HCT116 (cell line): ENCODE data around the gene TCEAL3.

ENCODE experiments used
- CTCF ChIP-seq, 3 experiments: fragments of 200-600 bp in 1 of 3; sonication (generic) in 1 of 3; IDR thresholded peaks in 2 of 3; conservative IDR thresholded peaks in 1 of 3; 2 replicates each; pipeline ENCODE4 v1.5.1; 2012 to 2017; ENCODE audit warnings: low read depth in 2 of 3, low read length in 2 of 3, antibody characterized with exemption in 1 of 3, borderline replicate concordance in 1 of 3, control low read depth in 1 of 3, mild to moderate bottlenecking in 1 of 3, mixed read lengths in 1 of 3, mixed run types in 1 of 3, moderate library complexity in 1 of 3; ENCODE audit not compliant: insufficient read depth in 1 of 3
- EZH2phosphoT487 ChIP-seq: fragments of 200-600 bp; IDR thresholded peaks from 2 replicates; pipeline ENCODE4 v1.6.1; 2018; ENCODE audit warnings: antibody characterized with exemption, borderline replicate concordance
- POLR2A ChIP-seq: IDR thresholded peaks from 2 replicates; pipeline ENCODE4 v1.7.0; 2011; ENCODE audit warnings: borderline replicate concordance; ENCODE audit not compliant: insufficient read depth, insufficient read length; ENCODE audit errors: extremely low read depth
- POLR2AphosphoS5 ChIP-seq: IDR thresholded peaks from 2 replicates; pipeline ENCODE4 v1.6.1; 2011; ENCODE audit warnings: mild to moderate bottlenecking, low read depth, low read length, moderate library complexity
- RAD21 ChIP-seq: IDR thresholded peaks from 2 replicates; pipeline ENCODE4 v1.6.1; 2012; ENCODE audit warnings: low read depth, mild to moderate bottlenecking
- REST ChIP-seq: IDR thresholded peaks from 2 replicates; pipeline ENCODE4 v1.6.1; 2012; ENCODE audit warnings: low read depth
- SIN3A ChIP-seq: IDR thresholded peaks from 2 replicates; pipeline ENCODE4 v1.6.1; 2012; ENCODE audit warnings: low read depth
- SP1 ChIP-seq: IDR thresholded peaks from 2 replicates; pipeline ENCODE4 v1.6.1; 2012; ENCODE audit warnings: low read depth

- TF ChIP-seq CTCF (IDR thresholded peaks at IDR 0.05 in 2 of 3, conservative IDR thresholded peaks at IDR 0.05 in 1 of 3; ENCODE audit: borderline replicate concordance in 1 of 3, insufficient read depth in 1 of 3, low read depth in 2 of 3, low read length in 2 of 3): no peak
- TF ChIP-seq REST: no peak
- no peak for TF ChIP-seq POLR2AphosphoS5
- no peak for TF ChIP-seq SP1
- TF ChIP-seq SIN3A: no peak
- no peak for TF ChIP-seq POLR2A
- TF ChIP-seq RAD21: no peak
- TF ChIP-seq EZH2phosphoT487: no peak
Measured at GRCh38 chrX:103631145-103631544, 23.4 kb downstream of the TCEAL3 start.
